ENCODE results near the gene EHD2. TPM values are rescaled to one million over a fixed set of nuclear protein-coding genes. Genes with fewer than 3 reads are reported as not detected.

EHD2 gene
- total RNA-seq, 2 experiments from 2014 or later, result 0.10 to 0.17 TPM

DNA sequence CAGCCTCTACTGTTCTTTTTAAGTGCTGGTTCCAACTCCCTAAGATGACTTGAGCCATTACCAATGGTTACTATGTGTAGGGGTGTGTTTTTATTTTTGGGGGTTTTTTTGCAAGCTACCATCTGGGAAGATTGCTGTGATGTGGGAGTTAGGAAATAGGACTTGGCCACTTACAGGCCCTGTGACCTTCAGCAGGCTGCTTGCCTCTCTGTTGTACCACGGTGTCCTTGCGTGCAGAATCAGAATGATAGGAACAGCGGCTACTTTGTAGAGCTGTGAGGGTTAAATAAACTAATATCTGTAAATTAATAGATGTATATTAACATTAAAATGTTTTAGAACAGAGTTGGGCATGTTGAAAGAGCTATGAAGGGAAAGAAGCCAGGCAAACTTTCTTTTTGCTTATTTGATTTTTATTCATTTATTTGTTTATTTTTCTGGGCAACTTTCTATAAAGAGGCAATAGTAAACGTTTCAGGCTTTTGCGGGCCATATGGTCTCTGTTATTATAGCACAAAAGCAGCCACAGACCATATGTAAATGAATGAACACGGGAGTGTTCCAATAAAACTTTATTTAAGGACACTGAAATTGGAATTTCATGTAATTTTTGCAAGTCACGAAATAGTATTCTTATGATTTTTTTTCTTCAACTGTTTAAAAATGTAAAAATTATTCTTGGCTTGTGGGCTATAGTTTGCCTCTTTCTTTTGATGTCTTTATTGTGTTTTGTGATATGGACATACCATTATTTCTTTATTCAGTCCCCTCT lies 26.4 kb upstream of the EHD2 start:
- ChIA-PET POLR2A (interaction anchor here (0.6 kb wide), 1 partner anchor 757 kb away, joined by 4 read pairs; no protein-coding TSS in a partner anchor), CTCF (no interaction called here)

DNA sequence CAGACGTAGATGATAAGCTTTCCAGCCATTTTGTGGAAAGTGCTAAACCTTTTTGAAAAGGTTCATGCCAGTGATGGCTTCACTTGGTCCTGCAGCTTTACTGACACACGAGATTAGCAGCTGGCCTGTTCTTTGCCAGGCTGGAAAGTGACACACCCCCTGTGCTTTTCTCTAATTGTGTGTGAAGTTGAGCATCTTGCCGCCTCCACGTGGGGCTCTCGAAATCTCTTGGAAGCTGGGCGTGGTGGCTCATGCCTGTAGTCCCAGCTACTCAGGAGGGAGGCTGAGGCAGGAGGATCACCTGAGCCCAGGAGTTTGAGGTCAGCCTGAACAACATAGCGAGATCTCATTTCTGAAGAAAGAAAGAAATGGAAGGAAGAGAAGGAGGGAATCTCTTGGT lies 25.3 kb upstream of the EHD2 start:
- POLR2A ChIA-PET, result no interaction called here
- CTCF ChIA-PET, result interaction anchor here (0.6 to 1.2 kb wide), 3 partner anchors 12 to 251 kb away, joined by 3 read pairs; no protein-coding TSS in a partner anchor

DNA sequence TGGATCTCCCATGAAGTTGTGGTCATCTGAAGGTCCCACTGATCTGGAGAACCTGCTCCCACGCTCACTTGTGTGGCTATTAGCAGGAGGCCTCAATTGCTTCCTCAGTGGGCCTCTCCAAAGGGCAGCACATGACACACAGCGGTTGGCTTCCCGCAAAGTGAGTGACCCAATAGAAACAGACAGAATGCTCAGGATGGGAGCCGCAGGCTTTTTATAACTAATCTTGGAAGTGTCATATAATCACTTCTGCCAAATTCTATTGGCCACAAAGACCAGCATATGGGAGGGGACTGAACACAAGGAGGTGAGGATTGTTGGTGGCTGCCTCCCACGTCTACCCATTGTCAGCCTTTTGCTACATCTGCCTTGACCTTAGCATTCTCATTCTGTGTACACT lies 22.1 kb upstream of the EHD2 start:
- ChIA-PET CTCF (no interaction called here), POLR2A (no interaction called here)

DNA sequence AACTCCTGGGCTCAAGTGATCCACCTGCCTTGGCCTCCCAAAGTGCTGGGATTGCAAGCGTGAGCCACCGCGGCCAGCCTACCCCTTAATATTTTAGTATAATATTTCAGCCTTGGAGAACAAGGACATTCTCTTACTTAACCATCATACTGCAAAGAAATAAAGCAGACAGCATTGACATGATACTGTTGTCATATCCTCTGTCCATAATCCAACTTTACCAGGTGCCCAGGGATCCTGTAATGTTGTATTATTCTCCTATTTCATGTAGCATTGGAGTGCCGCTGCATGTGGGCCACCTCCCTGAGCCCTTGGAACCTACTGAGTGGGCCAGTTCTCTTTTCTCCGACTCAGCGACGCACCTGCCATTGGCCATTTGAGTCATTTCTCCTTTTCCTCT lies 21.4 kb upstream of the EHD2 start:
- ChIA-PET POLR2A (interaction anchor here (0.5 kb wide), 1 partner anchor 143 kb away, joined by 7 read pairs; no protein-coding TSS in a partner anchor), CTCF (no interaction called here)

DNA sequence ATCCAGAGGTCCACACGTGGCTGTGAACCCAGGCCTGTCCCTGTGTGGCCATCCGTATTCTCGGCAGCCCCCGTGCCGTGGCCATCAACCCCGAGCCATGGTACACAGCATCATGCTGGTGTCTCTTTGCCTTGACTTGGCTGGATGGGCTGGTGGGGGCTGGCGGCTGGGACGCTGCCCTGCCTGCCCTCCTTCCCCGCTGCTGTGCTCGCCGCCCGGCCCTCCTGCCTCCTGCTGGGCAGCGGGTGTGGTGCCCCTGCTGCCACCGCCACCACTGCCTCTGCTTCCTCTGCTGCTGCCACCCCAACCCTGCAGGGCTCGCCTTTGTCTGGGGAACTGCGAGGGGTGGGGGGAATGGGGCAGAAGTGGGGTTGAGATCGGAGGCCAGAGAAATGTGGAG lies 19.7 kb upstream of the EHD2 start:
- CTCF ChIA-PET, result no interaction called here
- POLR2A ChIA-PET, result no interaction called here

DNA sequence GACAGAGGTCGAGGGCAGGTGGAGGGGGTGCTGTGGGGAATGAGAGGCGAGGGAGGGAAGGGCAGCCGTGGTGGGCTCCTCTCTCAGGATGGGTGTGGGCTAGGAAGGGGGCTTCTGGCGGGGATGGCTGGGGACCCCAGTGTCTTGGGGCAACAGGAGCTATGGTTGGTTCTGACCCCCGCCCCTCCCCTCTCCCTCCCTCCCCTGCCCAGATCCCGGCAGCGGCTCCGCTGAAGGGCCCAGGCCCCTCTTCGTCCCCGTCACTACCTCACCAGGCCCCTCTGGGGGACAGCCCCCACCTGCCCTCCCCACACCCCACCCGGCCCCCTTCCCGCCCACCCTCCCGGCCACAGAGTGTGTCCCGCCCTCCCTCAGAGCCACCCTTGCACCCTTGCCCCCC lies 19.3 kb upstream of the EHD2 start:
- POLR2A ChIA-PET, result no interaction called here
- CTCF ChIA-PET, result no interaction called here

DNA sequence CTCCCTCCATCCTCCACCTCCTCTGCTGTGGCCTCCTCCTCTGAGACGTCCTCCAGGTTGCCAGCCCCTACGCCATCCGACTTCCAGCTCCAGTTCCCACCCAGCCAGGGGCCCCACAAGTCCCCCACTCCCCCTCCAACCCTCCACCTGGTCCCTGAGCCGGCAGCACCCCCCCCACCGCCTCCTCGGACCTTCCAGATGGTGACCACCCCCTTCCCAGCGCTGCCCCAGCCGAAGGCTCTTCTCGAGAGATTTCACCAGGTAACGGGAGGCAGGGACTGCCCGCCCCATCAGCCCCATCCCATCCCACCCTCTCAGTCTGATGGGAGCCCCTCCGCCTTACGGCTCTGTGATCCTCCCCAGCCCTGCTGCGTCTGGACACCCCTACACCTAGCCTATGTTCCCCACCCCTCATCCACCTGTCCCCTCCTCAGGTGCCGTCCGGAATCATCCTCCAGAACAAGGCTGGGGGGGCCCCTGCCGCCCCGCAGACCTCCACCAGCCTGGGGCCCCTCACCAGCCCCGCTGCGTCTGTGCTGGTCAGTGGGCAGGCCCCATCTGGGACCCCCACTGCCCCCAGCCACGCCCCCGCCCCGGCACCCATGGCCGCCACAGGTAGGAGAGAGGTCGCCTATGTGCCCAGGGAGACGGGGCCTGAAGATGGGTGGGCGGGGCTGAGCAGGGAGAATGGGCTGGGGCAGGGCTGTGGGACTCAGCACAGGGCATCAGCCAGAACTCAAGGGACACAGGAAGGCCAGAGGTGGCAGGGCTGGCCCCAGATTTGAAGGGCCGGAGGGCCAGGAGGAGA lies 18.6 kb upstream of the EHD2 start:
- POLR2A ChIA-PET, result no interaction called here
- CTCF ChIA-PET, result no interaction called here

DNA sequence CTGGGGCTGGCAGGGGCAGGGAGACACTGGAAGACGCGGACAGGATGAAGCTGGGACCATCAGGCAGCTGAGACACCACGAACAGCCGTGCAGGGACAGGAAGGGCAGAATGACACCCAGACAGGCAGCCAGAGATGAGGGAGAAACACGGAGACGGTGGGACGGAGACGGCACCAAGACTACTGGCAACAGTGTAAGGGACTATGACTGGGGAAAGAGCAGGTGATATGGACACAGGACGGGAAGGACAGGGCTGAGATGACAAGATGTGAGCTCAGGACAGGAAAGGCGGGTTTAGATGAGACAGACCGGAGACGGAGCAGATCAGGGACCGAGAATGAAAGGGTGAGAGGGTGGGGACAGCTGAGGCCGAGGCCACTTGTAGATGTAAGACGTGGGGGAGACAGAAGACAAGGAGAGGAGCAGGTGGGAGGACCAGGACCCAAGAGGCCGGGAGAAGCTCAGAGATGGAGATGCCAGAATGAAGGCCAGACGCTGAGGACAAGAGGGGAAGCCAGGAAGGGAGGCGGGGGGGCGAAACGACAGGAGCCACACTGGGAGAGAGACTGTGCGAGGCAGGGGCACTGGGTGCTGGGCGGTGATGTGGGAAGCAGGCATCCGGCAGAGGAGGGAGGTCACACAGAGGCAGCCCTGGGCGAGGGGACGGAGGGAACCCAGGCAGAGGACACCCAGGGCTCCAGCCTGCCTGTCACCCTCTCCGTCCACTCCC lies 17.5 kb upstream of the EHD2 start:
- ChIA-PET POLR2A (no interaction called here), CTCF (interaction anchor here (0.6 to 6.3 kb wide), 2 partner anchors 193 to 260 kb away, joined by 3 to 70 read pairs; no protein-coding TSS in a partner anchor)

DNA sequence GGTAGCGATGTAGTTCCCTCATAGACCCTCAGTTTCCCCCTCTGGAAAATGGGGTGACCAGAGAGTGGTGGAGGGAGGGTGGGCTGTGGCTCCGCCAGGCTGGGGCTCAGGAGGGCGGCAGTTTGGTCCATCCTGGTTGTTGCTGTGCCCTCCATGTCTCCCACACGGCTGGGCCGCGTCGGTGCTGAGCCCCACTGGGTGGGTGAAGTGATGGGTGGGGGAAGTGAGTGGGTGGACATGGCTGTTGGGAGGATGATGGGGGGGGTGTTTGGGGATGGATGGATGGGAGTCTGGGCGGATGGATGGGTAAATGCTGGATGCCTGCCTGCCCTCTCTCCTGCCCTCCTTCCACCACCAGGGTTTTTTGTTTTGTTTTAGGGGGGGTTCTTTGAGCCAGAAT lies 16.6 kb upstream of the EHD2 start:
- POLR2A ChIA-PET, result no interaction called here
- CTCF ChIA-PET, result interaction anchor here (6.3 kb wide), 1 partner anchor 261 kb away, joined by 70 read pairs; no protein-coding TSS in a partner anchor

DNA sequence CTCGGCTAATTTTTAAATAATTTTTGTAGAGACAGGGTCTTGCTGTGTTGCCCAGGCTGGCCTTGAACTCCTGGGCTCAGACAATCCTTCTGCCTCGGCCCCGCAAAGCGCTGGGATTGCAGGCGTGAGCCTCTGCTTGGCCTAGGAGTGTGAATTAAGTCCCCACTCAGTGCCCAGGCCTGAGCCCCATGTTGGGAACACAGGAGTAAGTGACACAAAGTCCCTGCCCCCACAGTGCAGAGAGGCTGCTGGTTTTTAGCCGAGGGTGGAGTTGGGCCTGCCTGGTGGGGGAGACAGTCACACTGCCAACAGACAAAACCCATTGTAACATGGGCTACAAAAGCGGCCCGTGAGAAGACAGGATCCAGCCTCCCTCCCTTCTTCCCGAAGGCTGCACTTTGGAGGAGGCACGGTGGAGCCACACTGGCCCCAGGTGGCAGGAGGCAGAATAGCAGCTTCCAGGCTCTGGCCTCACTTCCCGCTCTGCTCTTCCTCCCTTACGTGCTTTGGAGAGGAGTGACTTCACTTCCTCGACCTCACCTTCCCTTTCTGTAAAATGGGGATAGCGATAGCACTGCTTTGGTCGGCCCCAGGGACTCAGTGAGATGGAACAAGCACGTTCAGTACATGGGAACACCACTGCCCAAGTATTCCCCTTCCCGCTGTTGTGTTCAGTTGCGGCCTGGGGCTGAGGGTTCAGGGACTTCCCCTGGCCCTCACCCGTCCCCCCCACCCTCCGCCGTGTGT lies 15.2 kb upstream of the EHD2 start:
- ChIA-PET CTCF (interaction anchor here (0.6 to 6.3 kb wide), 9 partner anchors 9 to 1160 kb away, joined by 3 to 70 read pairs (median 6); partner anchors contain the start of genes EHD2, KPTN and NOP53), POLR2A (no interaction called here)

DNA sequence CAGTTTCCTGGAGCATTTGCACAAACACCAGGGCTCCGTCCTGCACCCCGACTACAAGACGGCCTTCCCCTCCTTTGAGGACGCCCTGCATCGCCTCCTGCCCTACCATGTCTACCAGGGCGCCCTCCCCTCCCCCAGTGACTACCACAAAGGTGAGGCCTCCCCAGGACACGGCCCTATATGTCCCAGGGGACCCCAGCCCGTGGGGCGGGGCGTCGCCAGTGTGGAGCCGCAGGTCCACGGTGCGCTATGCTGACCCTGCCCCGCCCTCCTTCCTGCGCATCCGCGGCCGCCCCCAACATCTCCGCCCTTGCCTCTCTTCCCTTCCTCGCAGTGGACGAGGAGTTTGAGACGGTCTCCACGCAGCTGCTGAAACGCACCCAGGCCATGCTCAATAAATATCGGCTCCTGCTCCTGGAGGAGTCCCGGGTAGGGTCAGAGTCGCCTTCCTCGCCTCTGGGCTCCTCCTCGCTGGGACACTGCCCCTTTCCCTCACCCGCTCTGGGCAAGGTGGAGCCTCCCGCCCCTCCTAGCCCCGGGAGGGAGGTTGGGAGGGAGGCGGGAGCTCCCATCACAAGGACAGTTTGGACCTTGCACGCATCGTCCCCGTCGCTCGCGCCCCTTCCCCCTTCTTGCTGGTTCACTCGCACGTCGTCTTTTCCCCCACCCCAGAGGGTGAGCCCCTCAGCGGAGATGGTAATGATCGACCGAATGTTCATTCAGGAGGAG lies 14.4 kb upstream of the EHD2 start:
- CTCF ChIA-PET, result interaction anchor here (0.6 to 6.3 kb wide), 11 partner anchors 9 to 263 kb away, joined by 3 to 70 read pairs (median 4); partner anchors contain the start of genes EHD2, KPTN and NOP53
- POLR2A ChIA-PET, result no interaction called here

DNA sequence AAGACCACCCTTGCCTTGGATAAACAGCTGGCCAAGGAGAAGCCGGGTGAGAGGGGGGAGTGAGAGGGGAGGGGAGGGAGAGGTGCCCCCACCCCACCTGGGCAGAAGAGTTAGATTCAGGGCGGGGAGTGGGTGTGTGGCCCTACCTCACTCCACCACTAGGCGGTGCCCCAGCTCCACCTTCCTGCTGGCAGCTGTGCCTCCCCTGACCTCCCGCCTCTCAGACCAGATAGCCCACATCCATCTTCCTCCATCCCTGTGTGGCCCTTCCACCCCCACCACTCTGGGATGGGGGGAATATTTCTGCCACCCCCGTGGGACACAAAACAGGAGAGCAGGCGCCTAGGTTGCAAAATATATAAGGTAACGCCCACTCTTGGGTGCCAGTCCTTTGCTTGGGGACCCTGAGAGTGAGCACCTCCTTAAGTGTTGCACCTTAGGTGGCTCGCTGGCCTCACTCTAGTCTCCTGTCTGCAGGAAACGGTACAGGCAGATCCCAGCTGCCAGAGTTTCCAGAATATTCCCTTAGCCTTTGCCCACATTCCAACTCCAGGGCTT lies 13.8 kb upstream of the EHD2 start:
- ChIA-PET POLR2A (no interaction called here), CTCF (interaction anchor here (0.8 to 6.3 kb wide), 13 partner anchors 8 to 264 kb away, joined by 3 to 70 read pairs (median 4); partner anchors contain the start of genes EHD2, KPTN and NOP53)

DNA sequence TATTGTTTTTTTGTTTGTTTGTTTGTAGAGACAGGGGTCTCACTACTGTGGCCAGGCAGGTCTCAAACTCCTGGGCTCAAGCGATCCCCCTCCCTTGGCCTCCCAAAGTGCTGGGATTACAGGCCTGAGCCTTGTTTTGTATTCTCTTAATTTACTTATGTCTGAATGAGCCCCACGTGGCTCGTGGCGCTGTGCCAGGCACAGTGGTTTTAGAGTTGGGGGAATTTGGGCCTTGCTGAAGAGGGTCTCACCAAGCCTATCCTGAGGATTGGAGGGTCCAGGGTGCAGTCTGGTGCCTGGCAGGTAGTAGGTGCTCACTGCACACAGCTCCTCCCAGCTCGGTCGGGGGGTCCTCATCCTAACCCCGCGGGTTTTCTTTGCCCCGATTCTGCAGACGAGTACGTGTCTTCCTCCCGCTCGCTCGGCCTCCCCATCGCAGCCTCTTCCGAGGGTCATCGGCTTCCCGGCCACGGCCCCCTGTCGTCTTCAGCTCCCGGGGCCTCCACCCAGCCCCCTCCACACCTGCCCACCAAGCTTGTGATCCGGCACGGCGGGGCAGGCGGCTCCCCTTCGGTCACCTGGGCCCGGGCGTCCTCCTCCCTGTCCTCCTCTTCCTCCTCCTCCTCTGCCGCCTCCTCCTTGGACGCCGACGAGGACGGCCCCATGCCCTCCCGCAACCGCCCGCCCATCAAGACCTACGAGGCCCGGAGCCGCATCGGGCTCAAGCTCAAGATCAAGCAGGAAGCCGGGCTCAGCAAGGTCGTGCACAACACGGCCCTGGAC lies 12.1 kb upstream of the EHD2 start:
- ChIA-PET CTCF (interaction anchor here (0.6 to 6.3 kb wide), 3 partner anchors 20 to 271 kb away, joined by 3 to 70 read pairs (median 3); no protein-coding TSS in a partner anchor), POLR2A (no interaction called here)

DNA sequence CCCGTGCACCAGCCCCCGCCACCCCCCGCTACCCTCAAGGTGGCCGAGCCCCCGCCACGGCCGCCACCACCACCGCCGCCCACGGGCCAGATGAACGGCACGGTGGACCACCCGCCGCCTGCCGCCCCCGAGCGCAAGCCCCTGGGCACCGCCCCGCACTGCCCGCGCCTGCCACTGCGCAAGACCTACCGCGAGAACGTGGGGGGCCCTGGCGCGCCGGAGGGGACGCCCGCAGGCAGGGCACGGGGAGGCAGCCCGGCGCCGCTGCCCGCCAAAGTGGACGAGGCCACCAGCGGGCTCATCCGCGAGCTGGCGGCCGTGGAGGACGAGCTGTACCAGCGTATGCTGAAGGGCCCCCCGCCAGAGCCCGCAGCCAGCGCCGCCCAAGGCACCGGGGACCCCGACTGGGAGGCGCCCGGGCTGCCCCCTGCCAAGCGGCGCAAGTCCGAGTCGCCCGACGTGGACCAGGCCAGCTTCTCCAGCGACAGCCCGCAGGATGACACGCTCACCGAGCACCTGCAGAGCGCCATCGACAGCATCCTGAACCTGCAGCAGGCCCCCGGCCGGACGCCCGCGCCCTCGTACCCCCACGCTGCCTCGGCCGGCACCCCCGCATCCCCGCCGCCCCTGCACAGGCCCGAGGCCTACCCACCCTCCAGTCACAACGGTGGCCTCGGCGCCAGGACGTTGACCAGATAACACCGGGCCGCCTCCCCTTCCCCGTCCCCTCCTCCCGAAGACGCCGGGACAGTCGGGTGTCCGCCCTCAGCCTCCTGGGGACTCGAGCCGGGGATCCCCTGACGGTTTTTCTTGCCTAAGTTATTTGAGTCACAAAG lies 11.3 kb upstream of the EHD2 start:
- ChIA-PET CTCF (no interaction called here), POLR2A (no interaction called here)

DNA sequence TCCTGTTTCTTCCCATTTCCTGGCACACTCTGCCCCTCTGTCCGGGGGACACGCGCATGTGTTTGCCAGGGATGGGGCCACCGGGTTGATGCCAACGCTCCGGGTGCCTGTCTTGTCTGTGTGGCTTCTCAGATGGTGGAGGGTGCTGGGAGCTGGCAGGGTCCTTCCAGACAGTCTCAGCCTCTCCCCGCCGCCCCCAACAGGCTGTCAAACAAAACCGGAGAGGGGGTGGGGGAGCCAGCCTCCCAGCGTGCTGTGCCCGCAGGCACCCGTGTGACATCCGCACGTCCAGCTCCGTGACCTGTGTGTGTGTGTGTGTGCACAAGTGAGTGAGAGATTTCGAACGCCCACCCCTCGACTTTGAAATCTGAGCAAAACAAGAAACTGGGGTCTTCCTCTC lies 10.6 kb upstream of the EHD2 start:
- ChIA-PET POLR2A (no interaction called here), CTCF (no interaction called here)

DNA sequence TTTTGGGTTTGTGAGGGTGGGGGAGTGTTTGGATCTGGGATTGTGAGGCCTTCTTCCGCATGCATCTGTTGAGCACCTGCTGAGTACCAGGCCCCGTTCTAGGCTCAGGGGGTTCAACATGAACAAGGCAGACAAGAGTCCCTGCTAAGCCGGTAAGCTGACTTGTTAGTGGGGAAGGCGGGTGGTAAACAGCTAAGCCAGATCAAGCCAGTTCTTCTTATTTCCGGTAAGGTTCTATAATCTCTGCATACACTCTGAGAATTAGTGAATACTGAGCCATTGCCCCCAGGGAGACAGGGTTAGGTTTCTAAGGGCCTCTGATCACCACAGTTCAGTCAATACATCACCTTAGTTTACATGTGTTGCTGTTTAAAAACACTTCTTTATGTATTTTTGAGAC lies 9.9 kb upstream of the EHD2 start:
- CTCF ChIA-PET, result interaction anchor here (7.0 kb wide), 1 partner anchor 267 kb away, joined by 60 read pairs; no protein-coding TSS in a partner anchor
- POLR2A ChIA-PET, result no interaction called here

DNA sequence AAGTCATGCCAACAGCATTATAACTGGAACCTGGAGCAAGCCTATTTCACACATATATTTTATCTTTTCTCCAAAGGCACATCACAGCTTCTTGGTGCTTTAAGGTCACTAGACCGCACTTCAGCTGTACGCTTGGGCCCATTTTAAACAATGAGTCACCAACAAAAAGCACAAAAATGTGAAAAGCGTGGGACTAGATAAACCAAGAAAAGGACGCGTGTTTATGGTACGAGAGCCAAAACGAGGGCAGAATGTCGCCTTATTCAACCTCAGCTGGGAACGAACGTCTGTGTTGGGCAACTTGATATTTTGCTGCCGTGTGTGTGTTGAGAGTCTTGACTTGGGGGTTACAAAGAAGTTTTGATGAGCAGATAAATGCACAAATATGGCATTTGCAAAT lies 9.2 kb upstream of the EHD2 start:
- POLR2A ChIA-PET, result no interaction called here
- CTCF ChIA-PET, result interaction anchor here (1.1 to 7.0 kb wide), 3 partner anchors 9 to 268 kb away, joined by 3 to 60 read pairs (median 8); no protein-coding TSS in a partner anchor

All from activated CD8-positive, alpha-beta memory T cell treated with anti-CD3 and anti-CD28 coated beads for 36 hours (primary cell).